SU-DHL-6 (cell line): ENCODE measurements around the gene NUDT21.

Experiments used
- EZH2phosphoT487 ChIP-seq: fragments of 200-600 bp; sonication (generic), shearing (Covaris generic); conservative IDR thresholded peaks from 2 replicates; pipeline ENCODE4 v1.6.1; 2018; ENCODE audit warnings: mild to moderate bottlenecking, antibody characterized with exemption, low read length, moderate library complexity, mixed read lengths
- TF ChIP-seq, protein P1 (sequence below): fragments of 200-600 bp; sonication (generic); IDR thresholded peaks from one replicate; pipeline ENCODE4 v1.5.1; 2017; ENCODE audit warnings: antibody characterized with exemption, mild to moderate bottlenecking, low read length, moderate library complexity; ENCODE audit not compliant: insufficient read depth, poor library complexity, severe bottlenecking

DNA sequence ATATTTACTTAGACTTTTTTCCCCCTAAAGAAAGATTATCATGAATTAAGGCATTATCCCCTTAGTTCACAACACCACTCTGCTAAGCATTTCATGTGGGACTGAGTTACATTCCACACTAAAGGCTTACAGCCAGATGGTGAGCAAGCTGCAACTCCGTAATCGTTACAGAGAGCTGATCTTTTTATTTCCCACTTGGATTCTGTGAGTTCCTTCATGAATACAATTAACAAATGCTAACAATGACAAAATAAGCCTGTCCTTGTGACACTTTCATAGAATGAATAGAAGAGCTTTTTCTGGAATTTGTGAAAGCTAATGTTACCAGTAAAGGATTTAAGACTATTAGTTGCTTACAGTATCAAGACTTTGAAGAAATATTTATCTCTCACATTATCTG, 9.0 kb upstream of the NUDT21 start:
- TF ChIP-seq, protein P1, sequence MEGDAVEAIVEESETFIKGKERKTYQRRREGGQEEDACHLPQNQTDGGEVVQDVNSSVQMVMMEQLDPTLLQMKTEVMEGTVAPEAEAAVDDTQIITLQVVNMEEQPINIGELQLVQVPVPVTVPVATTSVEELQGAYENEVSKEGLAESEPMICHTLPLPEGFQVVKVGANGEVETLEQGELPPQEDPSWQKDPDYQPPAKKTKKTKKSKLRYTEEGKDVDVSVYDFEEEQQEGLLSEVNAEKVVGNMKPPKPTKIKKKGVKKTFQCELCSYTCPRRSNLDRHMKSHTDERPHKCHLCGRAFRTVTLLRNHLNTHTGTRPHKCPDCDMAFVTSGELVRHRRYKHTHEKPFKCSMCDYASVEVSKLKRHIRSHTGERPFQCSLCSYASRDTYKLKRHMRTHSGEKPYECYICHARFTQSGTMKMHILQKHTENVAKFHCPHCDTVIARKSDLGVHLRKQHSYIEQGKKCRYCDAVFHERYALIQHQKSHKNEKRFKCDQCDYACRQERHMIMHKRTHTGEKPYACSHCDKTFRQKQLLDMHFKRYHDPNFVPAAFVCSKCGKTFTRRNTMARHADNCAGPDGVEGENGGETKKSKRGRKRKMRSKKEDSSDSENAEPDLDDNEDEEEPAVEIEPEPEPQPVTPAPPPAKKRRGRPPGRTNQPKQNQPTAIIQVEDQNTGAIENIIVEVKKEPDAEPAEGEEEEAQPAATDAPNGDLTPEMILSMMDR: no peak
- no peak for TF ChIP-seq EZH2phosphoT487
